Measurements from ENCODE around the gene RAC3. TPM values are rescaled to one million over a fixed set of nuclear protein-coding genes. Genes with fewer than 3 reads are reported as not detected.

Gene RAC3
- total RNA-seq, 1 experiment from 2014 or later: 120 TPM

DNA sequence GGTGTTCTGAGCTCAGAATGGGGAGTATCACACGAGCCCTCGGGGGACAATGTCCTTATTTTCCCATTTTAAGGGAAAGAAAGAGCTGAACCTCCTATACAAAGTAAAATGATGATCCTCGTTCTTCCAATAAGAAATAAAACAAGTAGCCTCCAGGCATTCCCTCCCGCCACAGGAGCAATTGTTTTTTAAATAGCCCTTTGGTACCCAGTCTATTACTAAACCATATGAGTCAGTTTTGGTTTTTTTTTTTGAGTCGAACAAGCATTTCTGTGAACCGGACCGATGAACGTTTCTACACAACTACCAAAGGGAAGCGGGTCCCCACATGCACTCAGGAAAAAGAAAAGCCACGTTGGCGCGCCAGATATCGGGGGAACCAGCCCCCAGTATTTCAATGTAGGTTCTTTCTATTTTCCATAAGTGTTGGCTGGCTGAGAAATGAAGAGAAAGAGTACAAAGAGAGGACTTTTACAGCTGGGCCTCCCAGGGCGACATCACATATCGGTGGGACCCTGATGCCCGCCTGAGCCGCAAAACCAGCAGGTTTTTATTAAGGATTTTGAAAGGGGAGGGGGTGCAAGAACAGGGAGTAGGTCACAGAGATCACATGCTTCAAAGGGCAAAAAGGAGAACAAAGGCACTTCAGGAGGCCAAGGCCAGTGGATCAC is 9.8 kb downstream of the RAC3 start (continued):
- TF ChIP-seq SRF (IDR thresholded peaks at IDR 0.05; ENCODE audit: low read depth): no peak

DNA sequence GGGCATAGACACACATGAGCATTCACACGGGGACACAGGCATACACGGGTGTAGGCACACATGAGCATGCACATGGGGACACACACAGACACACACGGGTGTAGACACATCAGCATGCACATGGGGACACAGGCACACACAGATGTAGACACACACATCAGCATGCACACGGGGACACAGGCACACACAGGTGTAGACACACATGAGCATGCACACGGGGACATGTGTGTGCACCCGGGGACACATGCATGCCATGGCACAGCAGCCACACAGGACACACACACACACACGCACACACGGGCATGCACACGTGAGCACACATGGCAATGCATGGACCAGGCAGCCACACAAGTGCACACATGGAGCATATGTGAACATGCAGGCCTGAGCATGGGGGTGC is 11.2 kb downstream of the RAC3 start:
- CTCF ChIA-PET: no interaction called here
- H3K9me3 ChIP-seq (ENCODE audit: control insufficient read depth in 1 of 2, insufficient read depth in 1 of 2, low read depth in 1 of 2, low read length in 2 of 2): no peaks in the 10 kb centered on the region
- H3K79me2 ChIP-seq (ENCODE audit: insufficient read depth, low read length): no peaks in the 10 kb centered on the region
- H4K20me1 ChIP-seq (ENCODE audit: insufficient read depth): no peaks in the 10 kb centered on the region
- H3K9ac ChIP-seq (ENCODE audit: low read length): no peak overlapping the region
- ATAC-seq (no peak), DNase-seq (ENCODE audit: low read depth, low spot score) (no peak)
- H3K9me2 ChIP-seq (ENCODE audit: insufficient read depth): no peaks in the 10 kb centered on the region
- H3K27me3 ChIP-seq (ENCODE audit: insufficient read depth, low read length): no peaks in the 10 kb centered on the region
- H3K4me1 ChIP-seq (ENCODE audit: control insufficient read depth in 1 of 2, insufficient read depth in 2 of 2, low read length in 2 of 2): peaks cover 4 to 6% of the 10 kb centered on the region in 2 experiments
- H2AFZ ChIP-seq (ENCODE audit: low read depth, low read length, poor library complexity, severe bottlenecking): no peak overlapping the region
- POLR2A ChIA-PET: no interaction called here
- RAD21 ChIA-PET (ENCODE audit: low non-redundant PET in 1 of 2, low total read pairs in 2 of 2, uncharacterized antibody in 2 of 2, unreplicated experiment in 2 of 2): no interaction called here
- no peak overlapping the region for H3K27ac ChIP-seq (ENCODE audit: low read depth, low read length)
- TF ChIP-seq EGR1 (IDR thresholded peaks at IDR 0.05; ENCODE audit: low read depth) (no peak), SIN3A (IDR thresholded peaks at IDR 0.05; ENCODE audit: low read depth) (no peak), POLR2AphosphoS5 (IDR thresholded peaks at IDR 0.05; ENCODE audit: low read depth, low read length) (no peak), SRF (IDR thresholded peaks at IDR 0.05; ENCODE audit: low read depth) (no peak), SP1 (IDR thresholded peaks at IDR 0.05; ENCODE audit: low read depth) (no peak), FOSL1 (IDR thresholded peaks at IDR 0.05; ENCODE audit: low read depth) (no peak)
- TF ChIP-seq, protein P1, sequence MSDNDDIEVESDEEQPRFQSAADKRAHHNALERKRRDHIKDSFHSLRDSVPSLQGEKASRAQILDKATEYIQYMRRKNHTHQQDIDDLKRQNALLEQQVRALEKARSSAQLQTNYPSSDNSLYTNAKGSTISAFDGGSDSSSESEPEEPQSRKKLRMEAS (IDR thresholded peaks at IDR 0.05): no peak
- TF ChIP-seq, protein P2, sequence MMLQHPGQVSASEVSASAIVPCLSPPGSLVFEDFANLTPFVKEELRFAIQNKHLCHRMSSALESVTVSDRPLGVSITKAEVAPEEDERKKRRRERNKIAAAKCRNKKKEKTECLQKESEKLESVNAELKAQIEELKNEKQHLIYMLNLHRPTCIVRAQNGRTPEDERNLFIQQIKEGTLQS (IDR thresholded peaks at IDR 0.05): no peak
- intact Hi-C loops (cut with micrococcal nuclease): no loop called here
- peaks cover 0 to 5% of the 10 kb centered on the region in 2 experiments; a peak in 1 of 4 replicates for H3K36me3 ChIP-seq (ENCODE audit: control insufficient read depth in 1 of 2, insufficient read depth in 2 of 2, low read length in 2 of 2)
- H3K4me2 ChIP-seq (ENCODE audit: low read length): no peak overlapping the region
- BruUV-seq (replicated peaks): no TSS peak
- H3K4me3 ChIP-seq (replicated peaks in 1 of 2; ENCODE audit: low read depth in 1 of 2, low read length in 2 of 2): no peak overlapping the region

DNA sequence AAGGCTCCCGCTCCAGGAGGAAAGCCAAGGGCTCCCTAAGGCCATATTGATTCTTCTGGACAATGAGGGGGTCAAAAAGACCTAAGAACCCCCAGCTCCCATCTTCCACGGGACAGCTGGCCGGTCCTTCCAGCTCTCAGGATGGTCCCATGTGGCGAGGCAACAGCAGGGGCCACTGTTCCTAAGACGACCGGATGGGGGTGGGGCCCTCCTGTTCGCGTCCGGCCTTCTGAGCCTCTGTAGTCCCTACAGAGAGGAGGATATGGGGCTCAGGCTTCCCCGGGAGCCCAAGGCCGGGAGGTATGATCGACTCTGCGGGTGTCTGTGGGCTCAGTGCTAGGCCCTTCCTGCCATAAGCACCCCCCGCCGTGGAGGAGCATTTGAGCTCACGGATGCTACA is 12.0 kb downstream of the RAC3 start:
- Histone ChIP-seq H3K9me2 (ENCODE audit: insufficient read depth) (no peaks in the 10 kb centered on the region), H3K4me3 (replicated peaks in 1 of 2; ENCODE audit: low read depth in 1 of 2, low read length in 2 of 2) (no peak overlapping the region), H3K79me2 (ENCODE audit: insufficient read depth, low read length) (no peaks in the 10 kb centered on the region), H3K36me3 (ENCODE audit: control insufficient read depth in 1 of 2, insufficient read depth in 2 of 2, low read length in 2 of 2) (peaks cover 3 to 7% of the 10 kb centered on the region in 2 experiments; a peak in 2 of 4 replicates), H2AFZ (ENCODE audit: low read depth, low read length, poor library complexity, severe bottlenecking) (no peak overlapping the region), H3K9me3 (ENCODE audit: control insufficient read depth in 1 of 2, insufficient read depth in 1 of 2, low read depth in 1 of 2, low read length in 2 of 2) (no peaks in the 10 kb centered on the region), H3K4me2 (ENCODE audit: low read length) (no peak overlapping the region), H4K20me1 (ENCODE audit: insufficient read depth) (no peaks in the 10 kb centered on the region), H3K4me1 (ENCODE audit: control insufficient read depth in 1 of 2, insufficient read depth in 2 of 2, low read length in 2 of 2) (no peaks in the 10 kb centered on the region), H3K27me3 (ENCODE audit: insufficient read depth, low read length) (no peaks in the 10 kb centered on the region), H3K27ac (ENCODE audit: low read depth, low read length) (no peak overlapping the region), H3K9ac (ENCODE audit: low read length) (no peak overlapping the region)
- ATAC-seq (peak; percentile 30; the same call in 1 of the 2 replicates), DNase-seq (ENCODE audit: low read depth, low spot score) (no peak)
- intact Hi-C loops (cut with micrococcal nuclease): no loop called here
- ChIA-PET CTCF (no interaction called here), POLR2A (no interaction called here), RAD21 (ENCODE audit: low non-redundant PET in 1 of 2, low total read pairs in 2 of 2, uncharacterized antibody in 2 of 2, unreplicated experiment in 2 of 2) (no interaction called here)
- BruUV-seq (replicated peaks): no TSS peak
- TF ChIP-seq, protein P3, sequence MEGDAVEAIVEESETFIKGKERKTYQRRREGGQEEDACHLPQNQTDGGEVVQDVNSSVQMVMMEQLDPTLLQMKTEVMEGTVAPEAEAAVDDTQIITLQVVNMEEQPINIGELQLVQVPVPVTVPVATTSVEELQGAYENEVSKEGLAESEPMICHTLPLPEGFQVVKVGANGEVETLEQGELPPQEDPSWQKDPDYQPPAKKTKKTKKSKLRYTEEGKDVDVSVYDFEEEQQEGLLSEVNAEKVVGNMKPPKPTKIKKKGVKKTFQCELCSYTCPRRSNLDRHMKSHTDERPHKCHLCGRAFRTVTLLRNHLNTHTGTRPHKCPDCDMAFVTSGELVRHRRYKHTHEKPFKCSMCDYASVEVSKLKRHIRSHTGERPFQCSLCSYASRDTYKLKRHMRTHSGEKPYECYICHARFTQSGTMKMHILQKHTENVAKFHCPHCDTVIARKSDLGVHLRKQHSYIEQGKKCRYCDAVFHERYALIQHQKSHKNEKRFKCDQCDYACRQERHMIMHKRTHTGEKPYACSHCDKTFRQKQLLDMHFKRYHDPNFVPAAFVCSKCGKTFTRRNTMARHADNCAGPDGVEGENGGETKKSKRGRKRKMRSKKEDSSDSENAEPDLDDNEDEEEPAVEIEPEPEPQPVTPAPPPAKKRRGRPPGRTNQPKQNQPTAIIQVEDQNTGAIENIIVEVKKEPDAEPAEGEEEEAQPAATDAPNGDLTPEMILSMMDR (IDR thresholded peaks at IDR 0.05 in 2 of 3, conservative IDR thresholded peaks at IDR 0.05 in 1 of 3; ENCODE audit: borderline replicate concordance in 1 of 3, insufficient read depth in 1 of 3, low read depth in 2 of 3, low read length in 2 of 3): no peak
- TF ChIP-seq CEBPB (IDR thresholded peaks at IDR 0.05; ENCODE audit: low read depth): no peak
- TF ChIP-seq FOSL1 (IDR thresholded peaks at IDR 0.05; ENCODE audit: low read depth): no peak
- no peak for TF ChIP-seq TCF7L2 (IDR thresholded peaks at IDR 0.05; ENCODE audit: borderline replicate concordance, extremely low read depth, insufficient read depth, insufficient read length)
- TF ChIP-seq, protein P4, sequence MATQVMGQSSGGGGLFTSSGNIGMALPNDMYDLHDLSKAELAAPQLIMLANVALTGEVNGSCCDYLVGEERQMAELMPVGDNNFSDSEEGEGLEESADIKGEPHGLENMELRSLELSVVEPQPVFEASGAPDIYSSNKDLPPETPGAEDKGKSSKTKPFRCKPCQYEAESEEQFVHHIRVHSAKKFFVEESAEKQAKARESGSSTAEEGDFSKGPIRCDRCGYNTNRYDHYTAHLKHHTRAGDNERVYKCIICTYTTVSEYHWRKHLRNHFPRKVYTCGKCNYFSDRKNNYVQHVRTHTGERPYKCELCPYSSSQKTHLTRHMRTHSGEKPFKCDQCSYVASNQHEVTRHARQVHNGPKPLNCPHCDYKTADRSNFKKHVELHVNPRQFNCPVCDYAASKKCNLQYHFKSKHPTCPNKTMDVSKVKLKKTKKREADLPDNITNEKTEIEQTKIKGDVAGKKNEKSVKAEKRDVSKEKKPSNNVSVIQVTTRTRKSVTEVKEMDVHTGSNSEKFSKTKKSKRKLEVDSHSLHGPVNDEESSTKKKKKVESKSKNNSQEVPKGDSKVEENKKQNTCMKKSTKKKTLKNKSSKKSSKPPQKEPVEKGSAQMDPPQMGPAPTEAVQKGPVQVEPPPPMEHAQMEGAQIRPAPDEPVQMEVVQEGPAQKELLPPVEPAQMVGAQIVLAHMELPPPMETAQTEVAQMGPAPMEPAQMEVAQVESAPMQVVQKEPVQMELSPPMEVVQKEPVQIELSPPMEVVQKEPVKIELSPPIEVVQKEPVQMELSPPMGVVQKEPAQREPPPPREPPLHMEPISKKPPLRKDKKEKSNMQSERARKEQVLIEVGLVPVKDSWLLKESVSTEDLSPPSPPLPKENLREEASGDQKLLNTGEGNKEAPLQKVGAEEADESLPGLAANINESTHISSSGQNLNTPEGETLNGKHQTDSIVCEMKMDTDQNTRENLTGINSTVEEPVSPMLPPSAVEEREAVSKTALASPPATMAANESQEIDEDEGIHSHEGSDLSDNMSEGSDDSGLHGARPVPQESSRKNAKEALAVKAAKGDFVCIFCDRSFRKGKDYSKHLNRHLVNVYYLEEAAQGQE (IDR thresholded peaks at IDR 0.05; ENCODE audit: low read depth): no peak
- TF ChIP-seq POLR2A (IDR thresholded peaks at IDR 0.05; ENCODE audit: borderline replicate concordance, extremely low read depth, insufficient read depth, insufficient read length): no peak
- TF ChIP-seq SRF (IDR thresholded peaks at IDR 0.05; ENCODE audit: low read depth): no peak
